Measurements from ENCODE around the gene DNAI4. TPM values are rescaled to one million over a fixed set of nuclear protein-coding genes. Genes with fewer than 3 reads are reported as not detected.

Gene DNAI4
- total and polyA plus RNA-seq, 2 of the 8 experiments (the other 6 are each of a cell fraction or from before 2014, with no cell fraction given) = 0.32 to 2.1 TPM

- TF ChIP-seq TCF12 (IDR thresholded peaks at IDR 0.05; ENCODE audit: low read depth, low read length) = no peak
Observed at GRCh38 chr1:66919063-66919462, 5.6 kb downstream of the DNAI4 start (continued).

All from H1 (cell line).